GM12875 (cell line): Measurements from ENCODE around the gene CWC27.

Experiments
- H3K4me3 ChIP-seq: one replicate; pipeline ENCODE4 v1.5.1; 2011; ENCODE audit warnings: low read depth, low read length, control low read depth
- TF ChIP-seq, protein P1 (sequence below): IDR thresholded peaks from 2 replicates; pipeline ENCODE4 v1.5.1; 2011; ENCODE audit warnings: low read depth, mild to moderate bottlenecking, control low read depth, inconsistent platforms, low read length, moderate library complexity, borderline replicate concordance; ENCODE audit not compliant: insufficient read depth

CWC27 gene

DNA sequence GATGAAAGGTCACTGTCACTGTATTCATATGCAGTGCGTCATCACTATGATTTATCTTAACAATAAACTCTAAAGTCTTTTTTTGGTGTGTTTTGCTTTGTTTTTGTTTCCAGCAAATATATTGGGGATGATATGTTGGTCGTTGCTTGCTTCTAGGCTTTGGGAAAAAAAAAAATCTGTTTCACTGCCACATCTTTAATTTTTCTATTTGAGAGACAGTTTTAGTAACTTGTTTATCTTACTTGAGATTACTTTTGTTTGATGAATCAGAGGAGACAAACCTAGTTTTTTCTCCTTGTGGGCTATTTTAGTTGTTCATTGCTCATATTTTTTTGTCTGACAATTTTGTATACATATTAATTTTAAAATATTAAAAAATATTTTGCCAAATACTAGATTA, 19.4 kb downstream of the CWC27 start:
- TF ChIP-seq, protein P1, sequence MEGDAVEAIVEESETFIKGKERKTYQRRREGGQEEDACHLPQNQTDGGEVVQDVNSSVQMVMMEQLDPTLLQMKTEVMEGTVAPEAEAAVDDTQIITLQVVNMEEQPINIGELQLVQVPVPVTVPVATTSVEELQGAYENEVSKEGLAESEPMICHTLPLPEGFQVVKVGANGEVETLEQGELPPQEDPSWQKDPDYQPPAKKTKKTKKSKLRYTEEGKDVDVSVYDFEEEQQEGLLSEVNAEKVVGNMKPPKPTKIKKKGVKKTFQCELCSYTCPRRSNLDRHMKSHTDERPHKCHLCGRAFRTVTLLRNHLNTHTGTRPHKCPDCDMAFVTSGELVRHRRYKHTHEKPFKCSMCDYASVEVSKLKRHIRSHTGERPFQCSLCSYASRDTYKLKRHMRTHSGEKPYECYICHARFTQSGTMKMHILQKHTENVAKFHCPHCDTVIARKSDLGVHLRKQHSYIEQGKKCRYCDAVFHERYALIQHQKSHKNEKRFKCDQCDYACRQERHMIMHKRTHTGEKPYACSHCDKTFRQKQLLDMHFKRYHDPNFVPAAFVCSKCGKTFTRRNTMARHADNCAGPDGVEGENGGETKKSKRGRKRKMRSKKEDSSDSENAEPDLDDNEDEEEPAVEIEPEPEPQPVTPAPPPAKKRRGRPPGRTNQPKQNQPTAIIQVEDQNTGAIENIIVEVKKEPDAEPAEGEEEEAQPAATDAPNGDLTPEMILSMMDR, result no peak
- no peak overlapping the region for H3K4me3 ChIP-seq

DNA sequence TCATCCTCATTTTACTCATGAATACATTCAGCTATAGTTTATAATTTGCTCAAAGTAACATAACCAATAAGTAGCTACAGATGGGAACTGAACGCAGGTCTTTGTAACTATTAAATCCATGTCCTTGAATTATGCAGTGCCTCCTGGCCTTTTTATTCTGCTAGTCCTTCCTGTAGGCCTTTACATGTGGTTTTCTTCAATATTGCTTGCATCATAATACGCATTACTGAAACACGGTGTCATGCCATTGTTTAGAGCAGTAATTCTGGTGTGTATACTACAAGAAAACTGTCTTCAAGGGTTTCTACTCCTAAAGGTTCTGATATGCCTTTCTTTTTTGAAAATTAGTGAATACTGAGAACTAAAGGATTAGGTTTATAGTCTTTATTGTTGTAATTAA, 20.7 kb downstream of the CWC27 start:
- H3K4me3 ChIP-seq, result no peak overlapping the region

DNA sequence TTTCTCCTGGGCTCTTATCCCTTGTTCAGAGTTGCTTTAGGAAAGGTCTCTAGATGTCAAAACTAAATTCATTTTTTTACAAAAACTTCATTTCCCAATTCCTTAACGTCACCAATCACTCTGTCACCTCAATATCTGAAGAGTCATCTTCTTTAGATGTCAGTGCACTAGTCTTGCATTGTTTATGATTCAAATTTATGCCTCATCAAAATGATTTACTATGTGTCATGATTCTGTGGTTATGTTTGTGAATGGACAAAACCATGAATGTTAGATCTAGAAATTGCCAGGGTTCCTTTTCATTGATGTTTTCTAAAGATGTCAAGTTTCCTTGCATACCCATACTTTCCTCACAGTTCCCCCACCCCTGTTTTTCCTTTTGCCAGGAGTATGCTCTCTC, 21.5 kb downstream of the CWC27 start:
- TF ChIP-seq, protein P1, result no peak
- H3K4me3 ChIP-seq, result no peak overlapping the region

More for the DNA sequence above, 20.7 kb downstream of the CWC27 start:
- TF ChIP-seq, protein P1, result no peak

DNA sequence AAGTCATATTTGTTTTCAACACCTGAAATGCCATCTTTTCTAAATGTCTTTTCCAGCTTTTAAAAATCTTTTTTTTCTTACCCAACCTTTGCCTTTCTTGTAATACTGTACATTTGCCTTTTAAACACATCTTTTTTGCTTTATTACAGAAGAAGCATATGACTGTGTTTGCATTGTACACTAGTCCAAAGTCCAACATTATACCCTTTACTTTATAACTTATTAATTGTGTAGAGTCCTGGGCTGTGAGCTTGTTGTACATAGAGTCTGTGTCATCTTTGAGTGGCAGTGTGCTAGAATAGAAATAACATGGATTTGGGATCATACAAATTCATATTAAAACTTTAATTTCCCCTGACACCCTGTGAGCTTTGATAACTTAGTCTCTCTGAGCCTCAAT, 23.7 kb downstream of the CWC27 start:
- H3K4me3 ChIP-seq, result no peak overlapping the region
- TF ChIP-seq, protein P1, result no peak

DNA sequence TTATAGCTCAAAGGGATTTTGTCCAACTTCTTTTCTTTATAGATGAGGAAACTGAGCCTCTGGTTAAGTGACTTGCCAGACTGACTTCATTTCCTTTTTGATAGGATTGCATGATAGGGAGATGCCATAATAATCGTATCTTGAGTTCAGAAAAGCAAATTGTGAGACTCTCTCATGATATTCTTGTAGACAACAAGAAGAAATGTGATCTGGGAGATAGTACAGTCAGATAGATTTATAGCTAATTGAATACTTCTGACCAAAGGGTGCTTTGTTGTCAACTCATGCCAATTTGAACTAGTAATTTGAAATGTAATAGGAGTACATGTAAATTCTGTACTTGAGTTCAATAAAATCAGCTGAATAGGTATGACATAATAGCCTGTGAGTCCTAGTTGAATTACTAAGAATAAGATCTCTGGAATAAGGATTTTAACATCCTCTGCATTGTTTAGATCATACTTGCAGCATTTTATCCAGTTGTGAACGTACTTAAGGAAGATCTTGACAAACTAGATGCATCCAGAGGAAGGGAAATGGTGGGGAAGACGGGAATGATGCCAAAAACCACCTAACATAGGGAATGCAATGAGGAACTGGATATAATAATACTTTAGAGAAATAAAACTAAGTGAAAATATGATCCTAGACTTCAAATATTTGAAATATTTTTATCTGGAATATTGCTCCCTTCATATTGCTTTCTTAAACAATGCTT, 25.5 kb downstream of the CWC27 start:
- H3K4me3 ChIP-seq, result no peak overlapping the region
- TF ChIP-seq, protein P1, result no peak

DNA sequence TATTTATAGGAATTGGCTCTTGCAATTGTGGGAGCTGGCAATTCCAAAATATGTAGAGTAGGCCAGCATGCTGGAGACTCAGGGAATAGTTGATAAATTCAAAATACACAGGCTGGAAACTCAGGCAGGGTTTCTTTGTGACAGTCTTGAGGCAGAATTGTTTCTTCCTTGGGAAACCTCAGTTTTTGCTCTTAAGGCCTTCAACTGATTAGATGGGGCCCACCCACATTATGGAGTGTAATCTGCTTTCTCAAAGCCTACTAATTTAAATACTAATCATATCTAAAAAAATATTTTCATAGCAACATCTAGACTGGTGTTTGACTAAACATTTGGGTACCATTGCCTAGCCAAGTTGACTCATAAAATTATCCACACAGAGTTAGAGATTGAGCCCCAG, 27.6 kb downstream of the CWC27 start:
- H3K4me3 ChIP-seq, result no peak overlapping the region
- TF ChIP-seq, protein P1, result no peak

DNA sequence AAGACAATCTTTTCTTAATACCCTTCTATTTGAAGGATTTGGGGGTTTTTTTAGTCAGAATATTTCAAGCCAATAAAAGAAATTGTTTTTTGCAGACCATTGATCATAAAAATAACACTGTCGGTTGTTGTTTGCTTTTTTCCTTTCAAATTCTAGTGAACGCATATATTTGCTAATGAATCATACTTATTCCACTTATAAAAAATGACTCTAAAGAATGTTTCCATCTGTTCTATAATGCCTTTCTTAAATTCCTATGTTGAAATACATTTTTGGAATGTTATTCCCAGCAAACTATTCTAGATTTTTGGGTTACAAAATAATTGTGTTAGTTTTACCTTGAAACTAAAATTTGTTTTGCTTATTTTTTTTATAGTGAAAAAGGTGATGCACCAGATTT, 32.2 kb downstream of the CWC27 start:
- H3K4me3 ChIP-seq, result no peak overlapping the region
- TF ChIP-seq, protein P1, result no peak
